Sigmoid colon (tissue), 7 donors: ENCODE data around the gene EVI2B. TPM values are rescaled to one million over a fixed set of nuclear protein-coding genes. Genes with fewer than 3 reads are reported as not detected.

Experiments
- DNase-seq: peaks from one replicate; pipeline ENCODE4 v3.0.0-alpha.2; 2019
- H3K27ac ChIP-seq, 4 donors: fragments of 200-600 bp; sonication (generic); one replicate each; pipeline ENCODE4 v1.5.1; 2016 to 2019; ENCODE audit warnings: mild to moderate bottlenecking in 1 of 4
- H3K27me3 ChIP-seq, 3 donors: fragments of 200-600 bp; sonication (generic); one replicate each; pipeline ENCODE4 v1.5.1; 2019; ENCODE audit warnings: mild to moderate bottlenecking in 1 of 3
- H3K36me3 ChIP-seq, 4 donors: fragments of 200-600 bp; sonication (generic); one replicate each; pipeline ENCODE4 v1.5.1; 2016 to 2019
- H3K4me1 ChIP-seq, 4 donors: fragments of 200-600 bp; sonication (generic); one replicate each; pipeline ENCODE4 v1.5.1; 2017 to 2019
- H3K4me3 ChIP-seq, 4 donors: fragments of 200-600 bp; sonication (generic); one replicate each; pipeline ENCODE4 v1.5.1; 2017 to 2019; ENCODE audit warnings: mild to moderate bottlenecking in 2 of 4, moderate library complexity in 1 of 4
- H3K9me3 ChIP-seq, 4 donors: fragments of 200-600 bp in 3 of 4; sonication (generic) in 3 of 4; one replicate each; pipeline versions ENCODE4 v1.5.1 to v1.6.1; 2013 to 2019
- EP300 ChIP-seq, 4 donors: sonication (generic); formaldehyde crosslinking; IDR thresholded peaks; one replicate each; pipeline ENCODE4 v1.6.1; 2017; ENCODE audit warnings: antibody characterized with exemption in 4 of 4
- POLR2A ChIP-seq, 2 donors: fragments of 450-650 bp; IDR thresholded peaks; one replicate each; pipeline ENCODE4 v1.6.1; 2016; ENCODE audit warnings: antibody characterized with exemption in 2 of 2, mild to moderate bottlenecking in 2 of 2, moderate library complexity in 2 of 2
- POLR2AphosphoS5 ChIP-seq, 4 donors: sonication (generic); formaldehyde crosslinking; IDR thresholded peaks; one replicate each; pipeline ENCODE4 v1.6.1; 2017; ENCODE audit warnings: antibody characterized with exemption in 4 of 4
- WGBS, 2 donors: extraction: QIAGEN DNeasy Blood & Tissue Kit; methylation state at CpG; one replicate each; pipeline ENCODE4 v1.1.7; 2013; 5-methylcytosine and 5-hydroxymethylcytosine counted together
- intact Hi-C: fragments of 100-400 bp; cut with DNase I; formaldehyde crosslinking; loops from one replicate; pipeline ENCODE4 v1.15.1; 2023
- polyA plus RNA-seq, 3 donors: library from polyadenylated mRNA; stranded (reverse); fragments of 200-250 nt; gene quantifications; one replicate each; pipeline ENCODE4 v1.2.3, GENCODE V29; 2013
- total RNA-seq, 4 donors: library from RNA; depleted of rRNA; stranded (reverse); fragments of >200 nt; gene quantifications; one replicate each; pipeline ENCODE4 v1.1.0, GENCODE V29; 2016
- TF ChIP-seq, protein P1 (sequence below), 4 experiments: fragments of 450-650 bp in 3 of 4; fragments of 200-600 bp in 1 of 4; IDR thresholded peaks; one replicate each; pipeline ENCODE4 v1.5.1; 2016 to 2019; ENCODE audit warnings: antibody characterized with exemption in 4 of 4, mild to moderate bottlenecking in 3 of 4, moderate library complexity in 2 of 4
- donor health status: healthy with polysubstance abuse.
- donor health status: Bipolar disorder and iron deficiency.
- donor health status: healthy.

The EVI2B gene
- total and polyA plus RNA-seq, 7 donors = 6.9 to 30.8 (median 15.5) TPM

DNA sequence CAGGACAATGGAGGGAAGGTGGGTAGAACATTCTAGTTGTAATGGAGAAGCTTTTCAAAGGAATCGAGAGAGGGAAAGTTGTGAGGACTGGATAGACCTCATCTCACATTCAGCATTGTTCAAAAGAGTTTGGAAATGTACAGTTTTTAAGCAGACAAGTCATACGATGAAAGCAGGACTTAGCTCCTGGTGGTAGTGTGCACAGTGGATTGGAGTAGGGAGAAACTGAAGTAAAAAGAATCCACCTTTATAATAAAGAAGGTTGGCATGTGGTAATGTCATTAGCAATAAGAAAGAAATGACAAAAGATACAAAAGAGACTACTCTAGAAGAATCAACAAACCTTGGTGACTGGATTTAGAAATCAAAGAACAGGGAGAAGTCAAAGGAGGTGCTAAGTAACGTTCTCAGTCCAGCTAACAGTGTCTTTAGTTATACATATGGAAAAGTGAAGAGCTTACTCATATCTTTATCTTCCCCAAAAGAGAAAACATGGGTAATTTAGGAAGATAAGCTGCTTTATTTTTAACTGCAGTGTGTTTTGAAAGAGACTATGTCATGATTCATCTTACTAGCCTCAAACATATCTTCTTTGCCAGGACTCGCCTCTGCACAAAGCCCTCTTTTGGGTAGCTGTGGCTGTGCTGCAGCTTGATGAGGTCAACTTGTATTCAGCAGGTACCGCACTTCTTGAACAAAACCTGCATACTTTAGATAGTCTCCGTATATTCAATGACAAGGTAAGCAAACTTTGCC is 26.2 kb upstream of the EVI2B start:
- intact Hi-C loops = no loop called here
- TF ChIP-seq POLR2AphosphoS5 (IDR thresholded peaks at IDR 0.05) = no peak
- TF ChIP-seq POLR2A (IDR thresholded peaks at IDR 0.05) = no peak
- TF ChIP-seq, protein P1, sequence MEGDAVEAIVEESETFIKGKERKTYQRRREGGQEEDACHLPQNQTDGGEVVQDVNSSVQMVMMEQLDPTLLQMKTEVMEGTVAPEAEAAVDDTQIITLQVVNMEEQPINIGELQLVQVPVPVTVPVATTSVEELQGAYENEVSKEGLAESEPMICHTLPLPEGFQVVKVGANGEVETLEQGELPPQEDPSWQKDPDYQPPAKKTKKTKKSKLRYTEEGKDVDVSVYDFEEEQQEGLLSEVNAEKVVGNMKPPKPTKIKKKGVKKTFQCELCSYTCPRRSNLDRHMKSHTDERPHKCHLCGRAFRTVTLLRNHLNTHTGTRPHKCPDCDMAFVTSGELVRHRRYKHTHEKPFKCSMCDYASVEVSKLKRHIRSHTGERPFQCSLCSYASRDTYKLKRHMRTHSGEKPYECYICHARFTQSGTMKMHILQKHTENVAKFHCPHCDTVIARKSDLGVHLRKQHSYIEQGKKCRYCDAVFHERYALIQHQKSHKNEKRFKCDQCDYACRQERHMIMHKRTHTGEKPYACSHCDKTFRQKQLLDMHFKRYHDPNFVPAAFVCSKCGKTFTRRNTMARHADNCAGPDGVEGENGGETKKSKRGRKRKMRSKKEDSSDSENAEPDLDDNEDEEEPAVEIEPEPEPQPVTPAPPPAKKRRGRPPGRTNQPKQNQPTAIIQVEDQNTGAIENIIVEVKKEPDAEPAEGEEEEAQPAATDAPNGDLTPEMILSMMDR (IDR thresholded peaks at IDR 0.05) = no peak
- no peak for TF ChIP-seq EP300 (IDR thresholded peaks at IDR 0.05)
- WGBS, 2 donors = 92 to 94% methylated on average over 6 of the region's 6 CpGs

DNA sequence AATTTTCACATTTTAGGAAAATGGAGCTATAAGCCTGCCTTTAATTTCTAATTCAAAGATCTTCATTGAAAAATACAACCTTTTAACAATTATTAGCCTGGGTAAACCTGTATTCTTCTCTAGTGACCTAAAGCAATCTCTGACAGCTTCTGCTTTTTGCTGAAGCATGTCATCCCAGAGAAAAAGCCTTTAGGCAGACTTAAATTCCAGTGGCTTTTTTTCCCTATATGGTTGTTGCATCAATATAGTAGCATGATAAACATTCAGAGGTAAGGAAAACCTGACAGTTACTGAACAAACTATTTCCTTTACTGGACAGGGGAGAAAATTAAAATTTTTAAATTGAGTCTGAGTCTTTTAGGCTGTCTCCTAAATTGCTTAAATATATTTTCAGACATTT is 15.4 kb upstream of the EVI2B start:
- no peaks in the 10 kb centered on the region for H3K4me1 ChIP-seq
- H3K27me3 ChIP-seq = no peaks in the 10 kb centered on the region
- DNase-seq = no peak
- no peak for TF ChIP-seq EP300 (IDR thresholded peaks at IDR 0.05)
- TF ChIP-seq, protein P1 (IDR thresholded peaks at IDR 0.05) = no peak
- no peak for TF ChIP-seq POLR2A (IDR thresholded peaks at IDR 0.05)
- no peak for TF ChIP-seq POLR2AphosphoS5 (IDR thresholded peaks at IDR 0.05)
- intact Hi-C loops = no loop called here
- H3K27ac ChIP-seq = no peak overlapping the region
- H3K36me3 ChIP-seq = peaks cover 0 to 41% (median 14%) of the 10 kb centered on the region in 4 donors
- no peaks in the 10 kb centered on the region for H3K9me3 ChIP-seq
- no peak overlapping the region for H3K4me3 ChIP-seq

More for the DNA sequence above, 26.2 kb upstream of the EVI2B start:
- H3K27ac ChIP-seq = no peak overlapping the region
- DNase-seq = no peak
- no peaks in the 10 kb centered on the region for H3K9me3 ChIP-seq
- H3K36me3 ChIP-seq = peaks cover 0 to 75% (median 14%) of the 10 kb centered on the region in 4 donors
- H3K4me1 ChIP-seq = no peaks in the 10 kb centered on the region
- H3K27me3 ChIP-seq = no peaks in the 10 kb centered on the region
- no peak overlapping the region for H3K4me3 ChIP-seq

DNA sequence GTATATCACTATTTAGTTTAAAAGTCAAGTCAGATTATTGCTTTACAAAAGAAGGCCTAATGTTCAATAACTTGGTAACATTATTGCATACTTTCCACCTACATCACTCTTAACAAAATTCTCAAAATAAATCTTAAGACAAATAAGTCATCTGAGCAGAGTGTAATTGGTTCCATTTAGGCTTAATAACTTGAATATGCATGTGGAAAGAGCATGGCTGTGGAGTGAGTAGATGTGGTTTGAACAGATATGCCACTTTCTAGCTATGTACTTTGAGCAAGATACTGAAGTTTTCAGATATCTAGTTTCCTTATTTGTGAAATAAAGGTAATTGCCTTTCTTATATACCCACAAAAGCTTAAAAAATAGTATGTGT is 14.3 kb upstream of the EVI2B start:
- H3K4me3 ChIP-seq = no peak overlapping the region
- intact Hi-C loops = no loop called here
- H3K36me3 ChIP-seq = peaks cover 0 to 41% (median 14%) of the 10 kb centered on the region in 4 donors
- TF ChIP-seq EP300 (IDR thresholded peaks at IDR 0.05) (no peak), POLR2AphosphoS5 (IDR thresholded peaks at IDR 0.05) (no peak), POLR2A (IDR thresholded peaks at IDR 0.05) (no peak)
- TF ChIP-seq, protein P1 (IDR thresholded peaks at IDR 0.05) = no peak
- no peaks in the 10 kb centered on the region for H3K9me3 ChIP-seq
- DNase-seq = no peak
- no peak overlapping the region for H3K27ac ChIP-seq
- H3K27me3 ChIP-seq = no peaks in the 10 kb centered on the region
- H3K4me1 ChIP-seq = no peaks in the 10 kb centered on the region

DNA sequence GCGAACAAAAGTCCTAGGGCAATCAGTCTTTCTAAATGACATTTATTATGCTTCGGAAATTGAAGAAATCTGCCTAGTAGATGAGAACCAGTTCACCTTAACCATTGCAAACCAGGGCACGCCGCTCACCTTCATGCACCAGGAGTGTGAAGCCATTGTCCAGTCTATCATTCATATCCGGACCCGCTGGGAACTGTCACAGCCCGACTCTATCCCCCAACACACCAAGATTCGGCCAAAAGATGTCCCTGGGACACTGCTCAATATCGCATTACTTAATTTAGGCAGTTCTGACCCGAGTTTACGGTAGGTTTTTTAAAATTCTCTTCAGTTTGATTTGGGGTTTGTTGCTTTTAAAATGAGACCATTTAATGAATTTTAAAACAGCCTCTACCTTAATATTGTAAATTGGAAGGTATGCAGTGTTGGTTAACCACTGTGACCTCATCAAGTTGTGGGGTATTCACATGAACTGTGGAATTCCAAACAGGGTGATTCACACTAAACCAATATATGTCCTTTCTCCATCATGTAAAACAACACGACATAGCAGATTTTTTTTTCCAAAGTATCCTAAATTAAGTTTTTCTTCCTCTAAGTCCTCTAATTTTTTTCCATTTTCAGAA is 13.8 kb upstream of the EVI2B start:
- H3K9me3 ChIP-seq = no peaks in the 10 kb centered on the region
- 96 to 97% methylated on average over 12 of the region's 12 CpGs for WGBS, 2 donors
- no peak overlapping the region for H3K4me3 ChIP-seq
- no peaks in the 10 kb centered on the region for H3K27me3 ChIP-seq
- intact Hi-C loops = no loop called here
- peaks cover 0 to 41% (median 14%) of the 10 kb centered on the region in 4 donors for H3K36me3 ChIP-seq
- TF ChIP-seq, protein P1 (IDR thresholded peaks at IDR 0.05) = no peak
- TF ChIP-seq POLR2AphosphoS5 (IDR thresholded peaks at IDR 0.05) (no peak), POLR2A (IDR thresholded peaks at IDR 0.05) (no peak), EP300 (IDR thresholded peaks at IDR 0.05) (no peak)
- no peak for DNase-seq
- no peaks in the 10 kb centered on the region for H3K4me1 ChIP-seq
- no peak overlapping the region for H3K27ac ChIP-seq
